Measurements from ENCODE around the gene ARPC2.

Gene ARPC2

GRCh38 chr2:218179782-218180181, 37.2 kb upstream of the ARPC2 start:
- no peak overlapping the region for H3K4me3 ChIP-seq (ENCODE audit: control insufficient read depth, low read depth, low read length)
- DNase-seq (ENCODE audit: low read depth) = no peak
- TF ChIP-seq CTCF (IDR thresholded peaks at IDR 0.05; ENCODE audit: control insufficient read depth, insufficient read depth, low read depth, low read length, missing control alignments) = no peak

GRCh38 chr2:218180467-218181114, 36.4 kb upstream of the ARPC2 start:
- DNase-seq (ENCODE audit: low read depth) = no peak
- no peak overlapping the region for H3K4me3 ChIP-seq (ENCODE audit: control insufficient read depth, low read depth, low read length)
- no peak for TF ChIP-seq CTCF (IDR thresholded peaks at IDR 0.05; ENCODE audit: control insufficient read depth, insufficient read depth, low read depth, low read length, missing control alignments)

- no peak overlapping the region for H3K4me3 ChIP-seq (ENCODE audit: control insufficient read depth, low read depth, low read length)
- no peak for DNase-seq (ENCODE audit: low read depth)
- TF ChIP-seq CTCF (IDR thresholded peaks at IDR 0.05; ENCODE audit: control insufficient read depth, insufficient read depth, low read depth, low read length, missing control alignments) = no peak
Observed at GRCh38 chr2:218184331-218184730, 32.7 kb upstream of the ARPC2 start.

- TF ChIP-seq CTCF (IDR thresholded peaks at IDR 0.05; ENCODE audit: control insufficient read depth, insufficient read depth, low read depth, low read length, missing control alignments) = peak; percentile 81
- H3K4me3 ChIP-seq (ENCODE audit: control insufficient read depth, low read depth, low read length) = no peak overlapping the region
- peak; percentile 25 for DNase-seq (ENCODE audit: low read depth)
Observed at GRCh38 chr2:218186355-218186766, 30.6 kb upstream of the ARPC2 start.

GRCh38 chr2:218186876-218187275, 30.1 kb upstream of the ARPC2 start:
- no peak for TF ChIP-seq CTCF (IDR thresholded peaks at IDR 0.05; ENCODE audit: control insufficient read depth, insufficient read depth, low read depth, low read length, missing control alignments)
- no peak overlapping the region for H3K4me3 ChIP-seq (ENCODE audit: control insufficient read depth, low read depth, low read length)
- no peak for DNase-seq (ENCODE audit: low read depth)

- DNase-seq (ENCODE audit: low read depth) = no peak
- H3K4me3 ChIP-seq (ENCODE audit: control insufficient read depth, low read depth, low read length) = no peak overlapping the region
- no peak for TF ChIP-seq CTCF (IDR thresholded peaks at IDR 0.05; ENCODE audit: control insufficient read depth, insufficient read depth, low read depth, low read length, missing control alignments)
Observed at GRCh38 chr2:218187296-218188015, 29.5 kb upstream of the ARPC2 start.

Measured in AG09309 (cell line).